ENCODE results near the gene LMO1. TPM values are rescaled to one million over a fixed set of nuclear protein-coding genes. Genes with fewer than 3 reads are reported as not detected.

LMO1 gene
- total and polyA plus RNA-seq, 9 of the 15 experiments (the other 6 are each of a cell fraction or from before 2014, with no cell fraction given), result not detected

DNA sequence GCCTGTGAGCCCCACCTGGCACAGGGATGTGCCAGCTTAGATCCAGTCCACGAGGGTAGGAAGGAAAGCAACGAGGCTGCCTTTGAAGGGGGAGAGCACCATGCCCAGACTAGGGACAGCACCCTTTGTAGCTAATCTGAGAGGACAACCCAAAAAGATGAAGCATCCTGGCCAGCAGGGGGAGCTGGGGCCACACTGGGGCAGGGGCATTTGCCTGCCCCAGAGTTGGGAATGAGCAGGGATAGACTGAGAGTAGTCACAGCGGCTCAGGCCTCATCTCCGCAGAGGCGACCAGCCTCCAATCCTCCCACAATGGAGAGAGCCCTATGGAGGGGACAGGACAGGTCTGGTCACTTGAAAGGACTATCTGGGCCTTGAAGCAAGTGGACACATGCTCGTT lies 16.4 kb downstream of the LMO1 start:
- intact Hi-C loops (cut with micrococcal nuclease) (no loop called here), in situ Hi-C loops (cut with MboI) (no loop called here)
- TF ChIP-seq TBP (optimal IDR thresholded peaks at IDR 0.05; ENCODE audit: low read depth, low read length) (no peak), E2F3 (CRISPR knock-in tag; IDR thresholded peaks at IDR 0.05) (no peak), ZNF507 (tag; conservative IDR thresholded peaks at IDR 0.05) (no peak), ZNF175 (CRISPR knock-in tag; IDR thresholded peaks at IDR 0.05; ENCODE audit: low read depth) (no peak), SMAD4 (CRISPR knock-in tag; conservative IDR thresholded peaks at IDR 0.05) (no peak), LEF1 (IDR thresholded peaks at IDR 0.05) (no peak), POLR3A (IDR thresholded peaks at IDR 0.05; ENCODE audit: borderline replicate concordance, extremely low read depth, insufficient read depth, insufficient read length) (no peak), FIP1L1 (IDR thresholded peaks at IDR 0.05; ENCODE audit: low read depth, low read length, poor library complexity, severe bottlenecking) (no peak), RAD21 (CRISPR knock-in tag; conservative IDR thresholded peaks at IDR 0.05 in 1 of 2, IDR thresholded peaks at IDR 0.05 in 1 of 2) (peak in 1 of 2 experiments; percentile 67; a peak in 3 of 4 replicates), SIX5 (IDR thresholded peaks at IDR 0.05; ENCODE audit: borderline replicate concordance in 1 of 2, insufficient read depth in 1 of 2, low read depth in 1 of 2, low read length in 2 of 2) (no peak), GABPB2 (CRISPR knock-in tag; conservative IDR thresholded peaks at IDR 0.05) (no peak), ZNF282 (CRISPR knock-in tag; IDR thresholded peaks at IDR 0.05) (no peak), SMC3 (conservative IDR thresholded peaks at IDR 0.05; ENCODE audit: insufficient read depth, low read depth, low read length) (peak; percentile 45; the same call in 1 of the 2 replicates)
- TF ChIP-seq, protein P1, sequence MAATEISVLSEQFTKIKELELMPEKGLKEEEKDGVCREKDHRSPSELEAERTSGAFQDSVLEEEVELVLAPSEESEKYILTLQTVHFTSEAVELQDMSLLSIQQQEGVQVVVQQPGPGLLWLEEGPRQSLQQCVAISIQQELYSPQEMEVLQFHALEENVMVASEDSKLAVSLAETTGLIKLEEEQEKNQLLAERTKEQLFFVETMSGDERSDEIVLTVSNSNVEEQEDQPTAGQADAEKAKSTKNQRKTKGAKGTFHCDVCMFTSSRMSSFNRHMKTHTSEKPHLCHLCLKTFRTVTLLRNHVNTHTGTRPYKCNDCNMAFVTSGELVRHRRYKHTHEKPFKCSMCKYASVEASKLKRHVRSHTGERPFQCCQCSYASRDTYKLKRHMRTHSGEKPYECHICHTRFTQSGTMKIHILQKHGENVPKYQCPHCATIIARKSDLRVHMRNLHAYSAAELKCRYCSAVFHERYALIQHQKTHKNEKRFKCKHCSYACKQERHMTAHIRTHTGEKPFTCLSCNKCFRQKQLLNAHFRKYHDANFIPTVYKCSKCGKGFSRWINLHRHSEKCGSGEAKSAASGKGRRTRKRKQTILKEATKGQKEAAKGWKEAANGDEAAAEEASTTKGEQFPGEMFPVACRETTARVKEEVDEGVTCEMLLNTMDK (IDR thresholded peaks at IDR 0.05; ENCODE audit: borderline replicate concordance, insufficient read depth, low read depth, low read length, poor library complexity, severe bottlenecking), result peak; percentile 22
- TF ChIP-seq, protein P2, sequence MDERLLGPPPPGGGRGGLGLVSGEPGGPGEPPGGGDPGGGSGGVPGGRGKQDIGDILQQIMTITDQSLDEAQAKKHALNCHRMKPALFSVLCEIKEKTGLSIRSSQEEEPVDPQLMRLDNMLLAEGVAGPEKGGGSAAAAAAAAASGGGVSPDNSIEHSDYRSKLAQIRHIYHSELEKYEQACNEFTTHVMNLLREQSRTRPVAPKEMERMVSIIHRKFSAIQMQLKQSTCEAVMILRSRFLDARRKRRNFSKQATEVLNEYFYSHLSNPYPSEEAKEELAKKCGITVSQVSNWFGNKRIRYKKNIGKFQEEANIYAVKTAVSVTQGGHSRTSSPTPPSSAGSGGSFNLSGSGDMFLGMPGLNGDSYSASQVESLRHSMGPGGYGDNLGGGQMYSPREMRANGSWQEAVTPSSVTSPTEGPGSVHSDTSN (CRISPR knock-in tag; IDR thresholded peaks at IDR 0.05; ENCODE audit: low read depth), result no peak
- TF ChIP-seq, protein P2 (tag; conservative IDR thresholded peaks at IDR 0.05; ENCODE audit: low read depth), result no peak

More for the DNA sequence above, 16.4 kb downstream of the LMO1 start:
- H3K4me1 ChIP-seq (replicated peaks in 1 of 2; ENCODE audit: control insufficient read depth in 2 of 2, insufficient read depth in 2 of 2, low read length in 2 of 2), result no peaks in the 10 kb centered on the region
- H3K9ac ChIP-seq (ENCODE audit: insufficient read depth in 1 of 2, low read depth in 2 of 2, low read length in 2 of 2), result no peak overlapping the region
- ATAC-seq (peak; percentile 90), DNase-seq (ENCODE audit: extremely low read depth in 1 of 4, low spot score in 3 of 4) (peak; percentile 39 to 49 (median 44)), FAIRE-seq (peak; percentile 66)
- POLR2A ChIA-PET, result interaction anchor here (0.6 kb wide), 1 partner anchor 736 kb away, joined by 3 read pairs; no protein-coding TSS in a partner anchor
- no peak overlapping the region for H2AFZ ChIP-seq (ENCODE audit: low read depth, low read length)
- no peak overlapping the region for H3K27ac ChIP-seq (ENCODE audit: extremely low read depth, low read depth, low read length)
- WGBS (ENCODE audit: insufficient coverage, low coverage, missing lambda C conversion rate), result 0% methylated on average over 6 of the region's 6 CpGs
- H3K27me3 ChIP-seq (ENCODE audit: control insufficient read depth in 2 of 2, insufficient read depth in 2 of 2, low read length in 2 of 2), result peaks cover 10 to 49% of the 10 kb centered on the region in 2 experiments; a peak in 4 of 5 replicates
- no peak overlapping the region for H3K4me2 ChIP-seq (ENCODE audit: insufficient read depth, low read length)
- H3K9me3 ChIP-seq (replicated peaks; ENCODE audit: control insufficient read depth, insufficient read depth, low read depth, low read length), result no peaks in the 10 kb centered on the region
- no peak overlapping the region for H3K4me3 ChIP-seq
- H3K9me1 ChIP-seq (ENCODE audit: control insufficient read depth, insufficient read depth, low read length), result peaks cover 2% of the 10 kb centered on the region
- CTCF ChIA-PET (ENCODE audit: low intra/inter-chr PET ratio), result interaction anchor here (0.6 to 0.7 kb wide), 2 partner anchors 18 to 61 kb away, joined by 3 to 4 read pairs; no protein-coding TSS in a partner anchor
- no peaks in the 10 kb centered on the region for H3K36me3 ChIP-seq (ENCODE audit: control insufficient read depth, insufficient read depth, low read length)
- H3K79me2 ChIP-seq (ENCODE audit: control insufficient read depth, insufficient read depth, low read length), result no peaks in the 10 kb centered on the region
- no TSS peak for BruUV-seq (replicated peaks)
- H4K20me1 ChIP-seq (replicated peaks; ENCODE audit: control insufficient read depth, insufficient read depth, low read length), result no peaks in the 10 kb centered on the region
